NCI-H748 treated with DMSO at 0.1 percent for 48 hours (cell line): Measurements from ENCODE around the gene TBC1D3I.
"Not testable (repeated sequence)": the region's sequence is repeated elsewhere in the genome, so short reads cannot be mapped to it uniquely, and the experiment has no call there.

Experiments
- DNase-seq: peaks from one replicate; lab custom pipeline; 2025; lab: John Stamatoyannopoulos, UW

The TBC1D3I gene

GRCh38 chr17:36264470-36264869, at the start of gene TBC1D3I:
TSS of gene TBC1D3I (minus strand) at chr17:36264570. CDS start at chr17:36262985, 1,585 bp downstream.
- not testable (repeated sequence) for DNase-seq

- DNase-seq = not testable (repeated sequence)
Observed at GRCh38 chr17:36295161-36295560, 30.8 kb upstream of the TBC1D3I start.

- DNase-seq = not testable (repeated sequence)
Observed at GRCh38 chr17:36289965-36290612, 25.7 kb upstream of the TBC1D3I start.

- not testable (repeated sequence) for DNase-seq
Observed at GRCh38 chr17:36284219-36284618, 19.8 kb upstream of the TBC1D3I start.

GRCh38 chr17:36283256-36283655, 18.9 kb upstream of the TBC1D3I start:
- not testable (repeated sequence) for DNase-seq

GRCh38 chr17:36242046-36242445, 22.3 kb downstream of the TBC1D3I start:
- not testable (repeated sequence) for DNase-seq

- DNase-seq = not testable (repeated sequence)
Observed at GRCh38 chr17:36229644-36230043, 34.7 kb downstream of the TBC1D3I start.

- not testable (repeated sequence) for DNase-seq
Observed at GRCh38 chr17:36222967-36223366, 41.4 kb downstream of the TBC1D3I start.

- not testable (repeated sequence) for DNase-seq
Observed at GRCh38 chr17:36221581-36222100, 42.7 kb downstream of the TBC1D3I start.

GRCh38 chr17:36220737-36221580, 43.4 kb downstream of the TBC1D3I start:
- DNase-seq = not testable (repeated sequence)

- DNase-seq = not testable (repeated sequence)
Observed at GRCh38 chr17:36219556-36219955, 44.8 kb downstream of the TBC1D3I start.

GRCh38 chr17:36215406-36216308, 48.7 kb downstream of the TBC1D3I start:
- DNase-seq = not testable (repeated sequence)

GRCh38 chr17:36214918-36215317, 49.5 kb downstream of the TBC1D3I start:
- DNase-seq = no peak

- DNase-seq = no peak
Observed at GRCh38 chr17:36213695-36214094, 50.7 kb downstream of the TBC1D3I start.

- DNase-seq = no peak
Observed at GRCh38 chr17:36212966-36213365, 51.4 kb downstream of the TBC1D3I start.

GRCh38 chr17:36212272-36212605, 52.1 kb downstream of the TBC1D3I start:
- DNase-seq = no peak

- not testable (repeated sequence) for DNase-seq
Observed at GRCh38 chr17:36211484-36212271, 52.7 kb downstream of the TBC1D3I start.

- DNase-seq = not testable (repeated sequence)
Observed at GRCh38 chr17:36210439-36211211, 53.7 kb downstream of the TBC1D3I start, which contains the start of gene CCL4L2. TSS of gene CCL4L2 (plus strand) at chr17:36211063.

- DNase-seq = no peak
Observed at GRCh38 chr17:36209575-36209974, 54.8 kb downstream of the TBC1D3I start.

GRCh38 chr17:36207383-36207782, 57.0 kb downstream of the TBC1D3I start:
- DNase-seq = not testable (repeated sequence)
